ENCODE measurements around the gene SFR1.
A peak's percentile ranks its signal among the peaks of the same experiment; 100 is the strongest.
"Not testable (repeated sequence)": the region's sequence is repeated elsewhere in the genome, so short reads cannot be mapped to it uniquely, and the experiment has no call there.

Gene SFR1

DNA sequence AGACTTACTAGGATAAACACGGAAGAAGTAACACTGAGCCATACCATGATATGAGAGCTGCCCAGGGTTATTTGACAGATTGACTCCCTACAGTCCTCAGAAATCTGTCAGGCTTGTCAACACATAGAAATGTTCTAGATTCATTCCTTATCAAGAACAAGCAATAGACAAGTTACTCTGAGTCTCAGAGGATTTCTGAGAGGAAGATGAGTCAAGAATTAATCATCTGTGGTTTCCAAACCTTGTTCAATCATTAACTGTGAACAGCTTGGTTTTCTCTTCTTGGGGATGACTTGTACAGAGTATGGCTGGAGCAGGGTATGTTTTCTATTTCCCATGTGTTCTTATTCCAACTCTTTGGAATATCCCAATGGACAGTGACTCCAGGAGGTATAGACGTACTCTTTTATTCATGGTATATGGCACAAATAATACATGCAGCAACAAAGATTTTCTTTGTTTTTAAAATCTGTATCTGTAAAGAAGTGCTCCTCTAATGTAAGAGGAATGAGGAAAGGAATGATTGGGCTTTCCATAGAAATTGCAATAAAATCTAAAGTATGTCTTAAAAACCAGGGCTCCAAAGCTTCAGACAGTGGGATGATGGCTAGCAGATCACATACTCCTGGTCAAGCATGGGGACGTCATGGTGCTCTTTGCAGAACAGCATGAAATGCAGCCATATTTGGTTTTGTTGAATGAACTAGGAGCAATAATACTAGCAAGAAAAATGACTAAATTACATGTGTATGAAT lies 11.9 kb upstream of the SFR1 start:
- no peak for DNase-seq

DNA sequence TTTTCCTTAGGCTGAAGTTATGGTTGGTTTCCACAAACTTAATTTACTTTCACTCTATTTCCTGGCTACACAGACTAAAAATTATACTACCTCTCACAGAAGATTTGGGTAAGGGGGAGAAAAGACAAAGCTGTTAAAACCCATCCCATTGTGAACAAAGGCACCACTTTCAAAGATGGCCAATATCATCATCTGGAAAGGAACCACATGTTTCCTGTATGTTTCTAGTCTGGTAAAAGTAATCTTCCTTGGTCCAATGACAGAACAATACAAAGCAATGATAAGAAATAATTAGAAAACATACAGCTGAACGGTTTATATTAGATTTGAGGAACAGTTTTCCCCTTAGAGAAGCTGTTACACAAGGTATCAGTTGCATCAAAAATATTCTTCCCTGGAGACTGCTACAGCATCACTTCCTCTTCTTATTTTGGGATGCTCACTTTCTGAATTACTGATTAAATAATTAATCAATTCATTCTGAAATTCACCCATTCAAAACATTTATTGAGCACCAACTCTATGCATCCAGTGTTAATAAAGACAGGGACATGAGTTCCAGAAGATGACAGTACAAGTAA lies 8.5 kb upstream of the SFR1 start:
- no peak for DNase-seq

DNA sequence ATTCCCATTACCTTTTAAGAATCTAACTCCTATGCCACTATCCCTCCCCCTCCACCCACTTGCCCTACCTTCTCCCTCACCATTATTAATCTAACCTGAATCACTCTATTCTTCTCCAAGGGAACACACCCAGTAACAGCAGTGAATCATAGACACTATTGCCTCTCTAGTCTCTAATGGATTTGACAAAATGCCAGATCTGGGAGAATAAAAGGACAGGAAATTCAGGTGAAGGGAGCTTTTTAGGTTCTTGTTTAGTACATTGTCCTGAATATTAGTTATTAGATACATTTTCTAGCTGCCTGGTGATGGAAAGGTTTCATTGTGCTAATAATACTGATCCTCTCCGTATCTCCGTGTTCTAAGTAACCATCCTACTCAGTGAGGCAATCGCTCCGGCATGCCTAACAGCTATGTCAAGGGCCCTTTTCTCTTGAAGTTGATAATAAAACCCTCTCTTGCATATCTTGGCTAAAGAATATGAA lies 4.1 kb upstream of the SFR1 start:
- DNase-seq, result no peak

GRCh38 chr10:104119996-104120395 lies 2.0 kb upstream of the SFR1 start:
- no peak for DNase-seq

DNA sequence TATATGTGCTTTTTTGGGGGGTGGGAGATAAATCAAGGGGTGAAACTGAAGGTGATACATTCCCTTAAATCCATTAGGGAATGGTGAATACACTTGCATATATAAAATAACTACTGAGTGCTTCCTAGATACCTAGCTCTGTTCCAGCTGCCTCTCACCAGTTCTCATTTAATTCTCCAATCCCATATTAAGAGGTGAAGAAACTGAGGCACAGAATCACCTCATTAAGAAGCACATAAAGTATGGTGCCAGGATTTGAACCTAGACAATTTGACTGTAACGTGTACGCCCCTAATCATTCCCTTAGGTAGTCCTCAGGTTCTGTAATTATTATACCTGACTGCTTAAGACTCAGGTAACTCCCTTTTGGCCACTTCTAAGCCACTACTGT lies 1.5 kb upstream of the SFR1 start:
- DNase-seq, result no peak

DNA sequence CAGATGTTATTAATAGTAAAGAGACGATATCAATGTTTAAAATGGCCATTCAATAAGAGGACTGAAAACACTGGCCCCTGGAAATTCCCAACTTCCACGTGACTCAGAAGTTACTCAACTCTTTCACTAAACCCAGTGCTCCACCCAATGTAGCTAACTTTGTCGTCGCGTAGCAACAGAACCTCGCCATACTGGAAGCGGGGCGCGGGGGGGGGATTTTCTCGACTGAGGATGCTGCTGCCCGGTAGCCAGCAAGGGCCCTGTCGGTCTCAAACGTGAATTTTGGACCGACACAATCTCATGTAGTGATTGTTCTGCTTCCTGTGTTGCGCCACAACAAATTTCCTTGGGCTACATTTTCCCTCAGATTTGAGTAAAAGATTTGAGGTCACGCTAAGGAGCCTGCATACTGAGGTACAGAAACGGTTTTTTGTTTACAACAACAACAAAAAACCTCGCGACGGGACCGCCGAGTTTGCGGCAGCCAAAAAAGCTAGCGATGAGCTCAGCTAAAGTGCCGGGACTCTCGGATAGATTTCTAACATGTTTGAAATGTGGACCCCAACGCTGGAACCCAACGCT lies 977 bp upstream of the SFR1 start:
- DNase-seq, result peak; percentile 92

DNA sequence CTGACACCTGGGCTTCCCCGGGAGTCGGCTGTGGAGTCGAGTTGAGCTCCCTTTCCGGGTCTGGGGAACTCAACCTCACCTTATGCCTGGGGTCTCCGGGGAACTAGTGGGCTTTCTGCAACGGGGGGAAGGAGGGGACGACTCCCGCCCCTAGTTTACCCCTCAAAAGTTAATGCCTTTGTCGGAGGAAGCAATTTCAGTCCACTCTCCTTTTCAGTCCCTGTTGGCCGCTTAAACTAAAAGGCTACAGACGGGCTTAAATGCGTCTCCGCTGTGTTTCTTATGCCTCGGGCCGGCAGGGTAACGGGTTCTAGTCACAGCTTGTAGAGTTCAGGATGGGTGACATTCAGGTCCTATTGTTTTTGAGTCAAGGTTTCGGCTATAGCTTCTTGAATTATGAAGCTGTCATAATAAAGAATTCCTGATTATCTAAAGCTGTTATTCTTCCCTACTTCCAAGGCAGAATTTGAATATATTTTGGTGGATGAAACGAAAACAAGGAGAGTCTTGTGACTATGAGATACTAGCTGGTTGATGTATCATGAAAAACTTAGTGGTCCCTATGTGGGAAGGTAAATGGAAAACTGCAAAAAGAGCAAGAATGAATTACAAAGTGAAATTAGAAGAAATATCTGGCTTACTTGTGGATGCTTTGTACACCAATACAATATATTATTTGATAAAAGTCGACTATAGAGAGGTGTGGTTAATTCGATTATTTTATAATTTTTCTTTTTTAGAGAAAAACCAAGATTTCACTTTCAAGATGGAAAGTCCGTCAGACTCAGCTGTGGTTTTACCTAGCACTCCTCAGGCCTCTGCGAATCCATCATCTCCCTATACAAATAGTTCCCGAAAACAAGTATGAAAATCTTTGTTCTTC lies 495 bp downstream of the SFR1 start:
- no peak for DNase-seq

- no peak for DNase-seq
These were observed 1.4 kb downstream of the SFR1 start for GRCh38 chr10:104123397-104123796.

DNA sequence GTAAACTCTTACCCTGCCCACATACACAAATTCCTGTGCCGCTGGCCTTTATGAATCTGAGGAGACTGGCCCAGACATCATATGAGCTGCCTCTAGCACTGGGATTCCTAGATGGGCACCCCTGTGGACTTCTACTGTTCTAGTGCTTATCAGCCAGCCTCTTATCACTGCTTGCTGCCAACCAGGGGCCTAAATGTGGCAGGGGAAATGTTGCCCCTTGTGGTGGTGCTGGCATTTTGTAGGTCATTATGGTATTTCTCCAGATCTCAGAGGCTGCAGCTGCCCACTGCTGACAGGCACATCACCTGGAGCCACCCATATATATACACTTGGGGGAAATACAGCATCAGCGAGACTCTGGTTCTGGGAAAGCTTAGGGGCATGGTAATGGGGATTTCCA lies 5.4 kb downstream of the SFR1 start:
- DNase-seq, result peak; percentile 11

GRCh38 chr10:104128214-104128613 lies 6.2 kb downstream of the SFR1 start:
- DNase-seq, result no peak

GRCh38 chr10:104130041-104130440 lies 8.1 kb downstream of the SFR1 start:
- DNase-seq, result no peak

DNA sequence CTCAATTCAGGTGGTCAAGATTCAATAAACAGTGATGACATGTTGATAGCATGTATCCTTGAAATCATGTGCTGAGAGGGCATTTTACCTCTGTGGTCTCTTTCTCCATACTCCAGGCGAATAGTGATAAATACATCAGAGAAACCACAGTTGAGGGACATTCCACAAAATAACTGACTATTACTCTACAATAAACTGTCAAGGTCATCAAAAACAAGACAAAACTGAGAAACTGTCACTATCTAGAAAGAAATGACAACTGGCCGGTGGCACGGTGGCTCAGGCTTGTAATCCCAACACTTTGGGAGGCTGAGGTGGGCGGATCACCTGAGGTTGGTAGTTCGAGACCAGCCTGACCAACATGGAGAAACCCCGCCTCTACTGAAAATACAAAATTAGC lies 16.2 kb downstream of the SFR1 start:
- no peak for DNase-seq

- DNase-seq, result no peak
These were observed 17.2 kb downstream of the SFR1 start for GRCh38 chr10:104139221-104139620.

DNA sequence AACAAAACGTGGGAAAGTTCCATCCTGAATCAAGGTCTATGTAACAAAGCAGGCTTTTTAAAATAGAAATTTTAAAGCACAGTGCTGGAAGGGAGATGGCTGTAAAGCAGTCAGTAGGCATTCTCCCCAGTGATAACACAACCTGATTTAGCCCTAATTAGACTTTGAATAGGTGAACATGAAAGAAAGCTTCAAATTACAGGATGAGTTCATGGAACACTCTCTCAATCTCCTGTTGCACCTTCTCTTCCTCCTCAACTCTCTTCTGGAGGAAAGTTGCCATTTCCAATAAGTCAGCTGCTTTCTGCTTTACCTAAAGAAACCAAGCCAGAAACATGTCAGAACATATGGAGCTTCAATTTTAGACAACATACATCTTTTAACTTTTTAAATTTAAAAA lies 20.1 kb downstream of the SFR1 start:
- DNase-seq, result no peak

DNA sequence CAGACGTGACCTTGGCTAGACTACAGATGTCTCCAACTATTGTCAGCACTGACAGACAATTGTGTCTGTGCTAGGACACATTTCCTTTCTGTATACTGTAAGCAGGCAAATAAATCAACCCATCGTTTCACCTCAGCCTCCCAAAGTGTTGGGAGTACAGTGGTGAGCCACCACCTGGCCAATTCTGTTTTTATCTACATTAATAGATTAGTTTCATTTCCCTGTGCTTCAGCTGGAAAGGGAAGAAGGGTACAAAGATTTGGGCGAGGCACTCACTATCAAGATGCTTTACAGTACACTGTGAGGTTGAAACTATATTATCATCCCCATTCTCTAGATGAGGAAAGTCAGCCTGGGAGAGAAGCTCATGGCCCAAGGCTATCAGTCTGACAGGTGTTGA lies 21.9 kb downstream of the SFR1 start:
- no peak for DNase-seq

GRCh38 chr10:104144931-104145330 lies 23.0 kb downstream of the SFR1 start:
- no peak for DNase-seq

DNA sequence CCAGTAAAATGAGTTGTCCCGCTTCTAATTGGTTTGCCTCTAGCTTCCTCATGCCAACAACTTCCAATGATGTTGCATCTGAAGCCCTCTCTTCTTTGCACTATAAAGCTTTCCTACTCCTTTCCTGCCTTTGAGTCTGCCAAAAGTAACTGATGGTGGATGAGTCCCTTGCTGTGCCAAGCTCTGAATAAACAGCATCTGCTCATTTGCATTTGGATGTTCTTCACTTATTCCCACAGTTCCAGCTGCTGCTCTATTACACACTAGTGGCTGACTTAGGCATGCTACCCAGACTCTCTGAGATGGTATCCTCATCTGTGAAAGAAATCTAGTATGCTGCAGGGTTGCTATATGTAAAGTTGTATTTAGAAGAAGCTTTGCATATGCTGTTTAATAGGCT lies 24.9 kb downstream of the SFR1 start:
- DNase-seq, result no peak

GRCh38 chr10:104150139-104150538 lies 28.2 kb downstream of the SFR1 start:
- no peak for DNase-seq

- DNase-seq, result no peak
These were observed 29.8 kb downstream of the SFR1 start for GRCh38 chr10:104151737-104152136.

- DNase-seq, result no peak
These were observed 33.6 kb downstream of the SFR1 start for GRCh38 chr10:104155591-104155990.

DNA sequence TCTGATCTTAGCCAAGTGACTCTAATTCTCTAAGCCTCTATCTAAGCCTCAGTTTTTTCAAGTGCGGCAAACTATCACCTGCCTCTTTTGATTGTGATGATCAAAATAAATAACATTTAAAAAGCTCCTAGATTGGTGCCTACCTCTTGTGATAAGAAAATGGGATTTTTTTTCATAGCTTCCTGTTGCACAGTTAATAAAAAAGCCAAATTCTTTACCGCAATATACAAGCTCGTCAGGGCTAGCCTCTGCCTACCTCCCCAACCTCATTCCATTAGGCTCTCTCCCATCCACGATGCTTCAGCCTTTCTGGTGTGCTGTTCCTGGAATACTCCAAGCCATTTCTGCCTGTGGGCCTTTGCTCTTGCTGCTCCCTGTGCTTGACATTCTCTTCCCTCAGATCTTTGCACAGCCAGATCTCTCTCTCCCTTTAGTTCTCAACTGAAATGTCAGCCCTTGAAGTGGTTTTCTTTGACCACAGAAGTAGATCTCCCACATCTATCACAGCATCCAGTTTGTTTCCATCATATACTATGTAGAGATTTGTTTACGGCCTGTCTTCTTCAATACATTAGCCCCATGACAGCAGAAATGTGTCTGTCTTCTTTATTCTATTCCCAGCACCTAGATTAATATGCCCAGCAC lies 48.8 kb downstream of the SFR1 start:
- no peak for DNase-seq

DNA sequence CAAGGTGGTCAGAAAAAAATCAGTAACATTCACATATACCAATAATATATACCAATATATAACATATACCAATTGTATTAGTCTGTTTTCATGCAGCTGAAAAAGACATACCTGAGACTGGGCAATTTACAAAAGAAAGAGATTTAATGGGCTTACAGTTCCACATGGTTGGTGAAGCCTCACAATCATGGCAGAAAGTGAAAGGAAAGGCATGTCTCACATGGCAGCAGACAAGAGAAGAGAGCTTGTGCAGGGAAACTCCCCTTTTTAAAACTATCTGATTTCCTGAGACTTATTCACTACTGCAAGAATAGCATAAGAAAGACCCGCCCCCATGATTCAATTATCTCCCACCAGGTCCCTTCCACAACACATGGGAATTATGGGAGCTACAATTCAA lies 52.2 kb downstream of the SFR1 start:
- not testable (repeated sequence) for DNase-seq

Data from stimulated activated CD4-positive, alpha-beta T cell treated with anti-CD3 and anti-CD28 coated beads, Interleukin-4, amount 100 ng/mL, for 24 hours (primary cell).